ENCODE measurements around the gene GAB2.

- no peak for TF ChIP-seq EZH2 (IDR thresholded peaks at IDR 0.05; ENCODE audit: borderline replicate concordance, insufficient read depth, low read depth, low read length, poor library complexity, severe bottlenecking)
- TF ChIP-seq CTCF (IDR thresholded peaks at IDR 0.05): no peak
Measured at GRCh38 chr11:78327945-78328344, 89.7 kb downstream of the GAB2 start.
